OCI-LY1 (cell line): ENCODE results near the gene C1orf115.

Experiments used
- CTCF ChIP-seq: fragments of 200-600 bp; sonication (generic), shearing (Covaris generic); IDR thresholded peaks from 2 replicates; pipeline ENCODE4 v1.5.1; 2017; ENCODE audit warnings: mild to moderate bottlenecking, antibody characterized with exemption, low read length, moderate library complexity, mixed read lengths
- EZH2 ChIP-seq: fragments of 200-600 bp; sonication (generic), shearing (Covaris generic); IDR thresholded peaks from 2 replicates; pipeline ENCODE4 v1.8.0; 2017; ENCODE audit warnings: borderline replicate concordance, mixed run types, mild to moderate bottlenecking, antibody characterized with exemption, low read length, moderate library complexity, mixed read lengths

GRCh38 chr1:220677251-220677650, 12.9 kb upstream of the C1orf115 start:
- no peak for TF ChIP-seq CTCF
- no peak for TF ChIP-seq EZH2
